K562 (cell line): Measurements from ENCODE around the gene ODF4. TPM values are rescaled to one million over a fixed set of nuclear protein-coding genes. Genes with fewer than 3 reads are reported as not detected.

Source experiments
- ATAC-seq: fragments of 200-7000 bp; cut with Tn5 transposase; 3 replicates; pipeline ENCODE4 v1.9.1; 2020; ENCODE audit warnings: moderate library complexity
- BruUV-seq: library from RNA; stranded (reverse); fragments of 400-500 nt; replicated peaks from 2 replicates; lab custom pipeline; 2021; lab: Mats Ljungman, UMichigan
- CTCF ChIA-PET: fragments of 300-600 bp; formaldehyde crosslinking; extraction: SDS; loops from one replicate; lab custom pipeline; 2021; ENCODE audit warnings: low intra/inter-chr PET ratio; lab: Yijun Ruan, JAX
- POLR2A ChIA-PET: fragments of 300-600, 350-650 bp; sonication (Branson Sonifier 250); formaldehyde crosslinking; extraction: SDS; loops from one replicate; lab custom pipeline; 2021; ENCODE audit warnings: antibody characterized with exemption, inconsistent platforms; lab: Yijun Ruan, JAX
- DNase-seq, 4 experiments: peaks; one replicate each; pipeline versions ENCODE4 v3.0.0 to v3.0.0-alpha.2; 2011 to 2018; ENCODE audit warnings: low spot score in 3 of 4, mixed read lengths in 3 of 4; ENCODE audit errors: extremely low read depth in 1 of 4
- FAIRE-seq: peaks from 2 replicates; lab custom pipeline; 2011; peaks lifted over from hg19 to GRCh38; lab: Jason Lieb, UNC
- H2AFZ ChIP-seq: 2 replicates; pipeline ENCODE4 v1.6.0; 2011; ENCODE audit warnings: low read depth, low read length, control low read depth, inconsistent platforms
- H3K27ac ChIP-seq: fragments of 200-600 bp; 3 replicates; pipeline ENCODE4 v1.8.0; 2011; ENCODE audit warnings: low read depth, mild to moderate bottlenecking, control low read depth, inconsistent platforms, low read length, moderate library complexity, mixed read lengths; ENCODE audit errors: extremely low read depth
- H3K27me3 ChIP-seq, 2 experiments: fragments of 300-600 bp in 1 of 2; 2 replicates in 1 of 2; 3 replicates in 1 of 2; pipeline versions ENCODE4 v1.6.0 to v1.8.0; 2011; ENCODE audit warnings: inconsistent platforms in 2 of 2, low read length in 2 of 2, mild to moderate bottlenecking in 1 of 2, mixed read lengths in 1 of 2, moderate library complexity in 1 of 2; ENCODE audit not compliant: control insufficient read depth in 2 of 2, insufficient read depth in 2 of 2
- H3K36me3 ChIP-seq: fragments of 300-600 bp; 3 replicates; pipeline ENCODE4 v1.8.0; 2011; ENCODE audit warnings: mild to moderate bottlenecking, low read length, inconsistent platforms; ENCODE audit not compliant: control insufficient read depth, insufficient read depth
- H3K4me1 ChIP-seq, 2 experiments: fragments of 200-600 bp in 1 of 2; replicated peaks in 1 of 2; 2 replicates in 1 of 2; 3 replicates in 1 of 2; pipeline versions ENCODE4 v1.5.1 to v1.8.0; 2011; ENCODE audit warnings: inconsistent platforms in 2 of 2, low read length in 2 of 2, mild to moderate bottlenecking in 1 of 2, mixed read lengths in 1 of 2, moderate library complexity in 1 of 2; ENCODE audit not compliant: control insufficient read depth in 2 of 2, insufficient read depth in 2 of 2
- H3K4me2 ChIP-seq: 2 replicates; pipeline ENCODE4 v1.6.1; 2011; ENCODE audit warnings: low read length, control low read depth, inconsistent platforms, mixed read lengths; ENCODE audit not compliant: insufficient read depth
- H3K4me3 ChIP-seq: fragments of 200-600 bp; sonication (generic), shearing (Covaris generic); 2 replicates; pipeline ENCODE4 v1.5.1; 2016; ENCODE audit warnings: control low read depth, inconsistent platforms
- H3K79me2 ChIP-seq: fragments of 200-600 bp; 3 replicates; pipeline ENCODE4 v1.8.0; 2011; ENCODE audit warnings: low read length, inconsistent platforms; ENCODE audit not compliant: control insufficient read depth, insufficient read depth
- H3K9ac ChIP-seq, 2 experiments: 2 replicates each; pipeline versions ENCODE4 v1.6.0 to v1.6.1; 2011; ENCODE audit warnings: low read depth in 2 of 2, low read length in 2 of 2, control low read depth in 1 of 2, inconsistent platforms in 1 of 2, mild to moderate bottlenecking in 1 of 2, mixed read lengths in 1 of 2; ENCODE audit not compliant: insufficient read depth in 1 of 2
- H3K9me1 ChIP-seq: one replicate; pipeline ENCODE4 v1.6.0; 2011; ENCODE audit warnings: inconsistent platforms, mild to moderate bottlenecking, low read length, moderate library complexity; ENCODE audit not compliant: control insufficient read depth, insufficient read depth
- H3K9me3 ChIP-seq: replicated peaks from 2 replicates; pipeline ENCODE4 v1.5.1; 2011; ENCODE audit warnings: low read depth, low read length, inconsistent platforms; ENCODE audit not compliant: control insufficient read depth, insufficient read depth
- H4K20me1 ChIP-seq: replicated peaks from 2 replicates; pipeline ENCODE4 v1.6.1; 2011; ENCODE audit warnings: low read length, inconsistent platforms, mixed read lengths; ENCODE audit not compliant: control insufficient read depth, insufficient read depth
- CHD4 ChIP-seq: fragments of 200-600 bp; sonication (generic); IDR thresholded peaks from 3 replicates; pipeline ENCODE4 v1.6.1; 2012; ENCODE audit warnings: low read depth, mild to moderate bottlenecking, mixed read lengths, low read length, inconsistent platforms; ENCODE audit not compliant: insufficient read depth, insufficient replicate concordance, poor library complexity, severe bottlenecking
- E4F1 ChIP-seq: fragments of 250-450 bp; sonication (Bioruptor Pico); IDR thresholded peaks from 2 replicates; pipeline ENCODE4 v1.5.0; 2021; ENCODE audit warnings: mild to moderate bottlenecking, borderline replicate concordance
- POLR2AphosphoS2 ChIP-seq: IDR thresholded peaks from 2 replicates; pipeline ENCODE4 v1.6.1; 2012; ENCODE audit warnings: low read length, improper control_type of control experiment
- TFE3 ChIP-seq: fragments of 450-650 bp; formaldehyde crosslinking; IDR thresholded peaks from 2 replicates; pipeline ENCODE4 v1.4.0; 2020; ENCODE audit warnings: mild to moderate bottlenecking, mixed read lengths
- TSC22D4 ChIP-seq: fragments of 450-650 bp; IDR thresholded peaks from 2 replicates; pipeline ENCODE4 v1.6.1; 2016; ENCODE audit warnings: missing genetic modification characterization, missing biosample characterization, control low read depth
- USF2 ChIP-seq: sonication (generic); formaldehyde crosslinking; IDR thresholded peaks from 2 replicates; pipeline ENCODE4 v1.5.0; 2020; ENCODE audit warnings: missing genetic modification reagents
- ZBTB33 ChIP-seq: sonication (generic); formaldehyde crosslinking; IDR thresholded peaks from 2 replicates; pipeline ENCODE4 v1.8.1; 2023; ENCODE audit warnings: mild to moderate bottlenecking, missing genetic modification reagents
- ZNF551 ChIP-seq: fragments of 250-450 bp; sonication (Bioruptor Pico); IDR thresholded peaks from 2 replicates; pipeline ENCODE4 v1.5.0; 2021; ENCODE audit warnings: mild to moderate bottlenecking, moderate library complexity
- WGBS: fragments of 100-300 bp; shearing (Covaris generic); methylation state at CpG from one replicate; pipeline ENCODE4 v1.1.6; 2016; ENCODE audit warnings: low coverage, mixed read lengths; ENCODE audit not compliant: insufficient coverage; ENCODE audit errors: missing lambda C conversion rate; 5-methylcytosine and 5-hydroxymethylcytosine counted together
- in situ Hi-C: fragments of 300-500 bp; cut with MboI; formaldehyde crosslinking; loops from 4 replicates; pipeline ENCODE4 v1.15.0; 2018; ENCODE audit warnings: inconsistent platforms, mixed read lengths
- intact Hi-C: fragments of 100-400 bp; cut with micrococcal nuclease; formaldehyde crosslinking; loops from 2 replicates; pipeline ENCODE4 v1.14.2; 2022
- polyA plus RNA-seq, 8 experiments: library from polyadenylated mRNA; depleted of rRNA in 4 of 8; stranded (reverse) in 5 of 8; unstranded in 3 of 8; fragments of >200 nt; fragmentation: Nextera tagmentation in 2 of 8; fragmentation: Illumina TruSeq in 1 of 8; extraction: Ambion mirVana in 2 of 8; extraction: Trizol in 1 of 8; gene quantifications; 2 replicates each; pipeline versions ENCODE4 v1.2.1 to v1.2.3, GENCODE V29; 2011 to 2014; ENCODE audit warnings: inconsistent platforms in 1 of 8, missing spikeins in 1 of 8
- total RNA-seq, 7 experiments: library from RNA; depleted of rRNA in 6 of 7; stranded (reverse); fragments of >200 nt in 6 of 7; fragmentation: Illumina TruSeq in 2 of 7; extraction: Trizol in 2 of 7; gene quantifications; 2 replicates each; pipeline versions ENCODE4 v1.2.1 to v1.2.3, GENCODE V29; 2011 to 2021; ENCODE audit warnings: low replicate concordance in 1 of 7

ODF4 gene
- total and polyA plus RNA-seq, 9 of the 15 experiments (the other 6 are each of a cell fraction or from before 2014, with no cell fraction given), result not detected

GRCh38 chr17:8368193-8368592, 28.6 kb downstream of the ODF4 start:
- intact Hi-C loops, result no loop called here
- H3K9me3 ChIP-seq, result no peaks in the 10 kb centered on the region
- CTCF ChIA-PET, result no interaction called here
- no peak for TF ChIP-seq ZBTB33
- TF ChIP-seq POLR2AphosphoS2, result no peak
- WGBS, result 31% methylated on average over 2 of the region's 3 CpGs
- no peaks in the 10 kb centered on the region for H3K9me1 ChIP-seq
- no peaks in the 10 kb centered on the region for H4K20me1 ChIP-seq
- DNase-seq (no peak), ATAC-seq (no peak), FAIRE-seq (no peak)
- no peaks in the 10 kb centered on the region for H3K79me2 ChIP-seq
- peaks cover 0 to 14% of the 10 kb centered on the region in 2 experiments; a peak in 3 of 5 replicates for H3K4me1 ChIP-seq
- H3K4me3 ChIP-seq, result no peak overlapping the region
- no peak overlapping the region for H2AFZ ChIP-seq
- POLR2A ChIA-PET, result no interaction called here
- no peaks in the 10 kb centered on the region for H3K27me3 ChIP-seq
- no peaks in the 10 kb centered on the region for H3K36me3 ChIP-seq
- no peak overlapping the region for H3K9ac ChIP-seq
- H3K4me2 ChIP-seq, result no peak overlapping the region
- BruUV-seq, result no TSS peak
- in situ Hi-C loops, result no loop called here
- no peak overlapping the region for H3K27ac ChIP-seq

GRCh38 chr17:8369944-8370343, 30.3 kb downstream of the ODF4 start:
- no peak overlapping the region for H3K9ac ChIP-seq
- H4K20me1 ChIP-seq, result no peaks in the 10 kb centered on the region
- peak overlapping the region; percentile 30; the same call in 1 of the 2 replicates for H2AFZ ChIP-seq
- no peaks in the 10 kb centered on the region for H3K9me1 ChIP-seq
- H3K4me2 ChIP-seq, result no peak overlapping the region
- ATAC-seq (no peak), DNase-seq (no peak), FAIRE-seq (no peak)
- CTCF ChIA-PET, result no interaction called here
- no peak overlapping the region for H3K4me3 ChIP-seq
- H3K27me3 ChIP-seq, result no peaks in the 10 kb centered on the region
- in situ Hi-C loops, result no loop called here
- intact Hi-C loops, result no loop called here
- H3K9me3 ChIP-seq, result no peaks in the 10 kb centered on the region
- no peaks in the 10 kb centered on the region for H3K36me3 ChIP-seq
- WGBS, result 43% methylated on average over 8 of the region's 8 CpGs
- H3K27ac ChIP-seq, result no peak overlapping the region
- peaks cover 2 to 14% of the 10 kb centered on the region in 2 experiments; a peak in 3 of 5 replicates for H3K4me1 ChIP-seq
- no TSS peak for BruUV-seq
- H3K79me2 ChIP-seq, result no peaks in the 10 kb centered on the region
- POLR2A ChIA-PET, result no interaction called here
- TF ChIP-seq CHD4 (no peak), ZNF551 (CRISPR knock-in tag) (no peak), E4F1 (CRISPR knock-in tag) (no peak), USF2 (CRISPR knock-in tag) (peak; percentile 4; the same call in 1 of the 2 replicates), TSC22D4 (tag) (no peak), TFE3 (CRISPR knock-in tag) (peak; percentile 92)
